Keratinocyte (primary cell): ENCODE measurements around the gene HSD17B4. TPM values are rescaled to one million over a fixed set of nuclear protein-coding genes. Genes with fewer than 3 reads are reported as not detected.
"Not testable (repeated sequence)": the region's sequence is repeated elsewhere in the genome, so short reads cannot be mapped to it uniquely, and the experiment has no call there.

ENCODE experiments used
- DNase-seq: peaks from one replicate; pipeline ENCODE4 v3.0.0-alpha.2; 2011; ENCODE audit warnings: low read depth, missing footprints, low spot score
- FAIRE-seq: peaks from 2 replicates; lab custom pipeline; 2011; peaks lifted over from hg19 to GRCh38; lab: Jason Lieb, UNC
- H2AFZ ChIP-seq: 2 replicates; pipeline ENCODE4 v1.6.0; 2012; ENCODE audit warnings: low read length, control low read depth, inconsistent platforms; ENCODE audit not compliant: control insufficient read depth
- H3K27ac ChIP-seq: 2 replicates; pipeline ENCODE4 v1.5.1; 2011; ENCODE audit warnings: low read length; ENCODE audit not compliant: control insufficient read depth, insufficient read depth
- H3K27me3 ChIP-seq: 3 replicates; pipeline ENCODE4 v1.6.0; 2011; ENCODE audit warnings: low read length; ENCODE audit not compliant: control insufficient read depth, insufficient read depth; ENCODE audit errors: extremely low read depth
- H3K36me3 ChIP-seq, 2 experiments: 2 replicates in 1 of 2; 3 replicates in 1 of 2; pipeline ENCODE4 v1.5.1; 2011; ENCODE audit warnings: low read length in 2 of 2, mild to moderate bottlenecking in 1 of 2; ENCODE audit not compliant: control insufficient read depth in 2 of 2, insufficient read depth in 2 of 2; ENCODE audit errors: extremely low read depth in 1 of 2
- H3K4me1 ChIP-seq: 3 replicates; pipeline ENCODE4 v1.5.1; 2011; ENCODE audit warnings: low read length; ENCODE audit not compliant: control insufficient read depth, insufficient read depth; ENCODE audit errors: extremely low read depth
- H3K4me2 ChIP-seq: 3 replicates; pipeline ENCODE4 v1.6.0; 2011; ENCODE audit warnings: low read depth, low read length; ENCODE audit not compliant: control insufficient read depth, insufficient read depth; ENCODE audit errors: extremely low read depth
- H3K4me3 ChIP-seq, 3 experiments: fragments of 200-600 bp in 1 of 3; sonication (generic) in 1 of 3; 2 replicates in 2 of 3; 3 replicates in 1 of 3; pipeline ENCODE4 v1.5.1; 2011 to 2016; ENCODE audit warnings: low read length in 3 of 3, mild to moderate bottlenecking in 3 of 3, control low read depth in 2 of 3, inconsistent platforms in 1 of 3, low read depth in 1 of 3, mixed read lengths in 1 of 3, mixed run types in 1 of 3, moderate library complexity in 1 of 3; ENCODE audit not compliant: control insufficient read depth in 2 of 3, insufficient read depth in 2 of 3; ENCODE audit errors: extremely low read depth in 1 of 3
- H3K79me2 ChIP-seq: 2 replicates; pipeline ENCODE4 v1.6.0; 2012; ENCODE audit warnings: low read length; ENCODE audit not compliant: control insufficient read depth, insufficient read depth
- H3K9ac ChIP-seq: 3 replicates; pipeline ENCODE4 v1.6.0; 2011; ENCODE audit warnings: low read length; ENCODE audit not compliant: control insufficient read depth, insufficient read depth; ENCODE audit errors: extremely low read depth
- H3K9me1 ChIP-seq: 3 replicates; pipeline ENCODE4 v1.6.0; 2011; ENCODE audit warnings: low read length; ENCODE audit not compliant: control insufficient read depth, insufficient read depth; ENCODE audit errors: extremely low read depth
- H3K9me3 ChIP-seq: 2 replicates; pipeline ENCODE4 v1.5.1; 2012; ENCODE audit warnings: low read depth, low read length; ENCODE audit not compliant: control insufficient read depth
- H4K20me1 ChIP-seq: 3 replicates; pipeline ENCODE4 v1.6.0; 2011; ENCODE audit warnings: low read length; ENCODE audit not compliant: control insufficient read depth, insufficient read depth; ENCODE audit errors: extremely low read depth
- EZH2 ChIP-seq: IDR thresholded peaks from one replicate; pipeline ENCODE4 v1.6.1; 2012; ENCODE audit warnings: inconsistent platforms, mild to moderate bottlenecking, low read length, moderate library complexity
- dilution Hi-C: fragments of 300-500 bp; cut with MboI; formaldehyde crosslinking; loops from one replicate; pipeline ENCODE4 v1.7.0; 2020; ENCODE audit warnings: low sequenced_read_pairs; ENCODE audit not compliant: extremely low pct_ligation_motif_present
- polyA plus RNA-seq, 5 experiments: library from polyadenylated mRNA; depleted of rRNA in 3 of 5; stranded (reverse) in 3 of 5; stranded (forward) in 1 of 5; unstranded in 1 of 5; fragments of >200 nt; gene quantifications; 1 replicate in 1 of 5; 2 replicates in 3 of 5; 3 replicates in 1 of 5; pipeline versions ENCODE4 v1.2.1 to v1.2.3, GENCODE V29; 2011 to 2012; ENCODE audit warnings: missing spikeins in 2 of 5, low read depth in 1 of 5, low replicate concordance in 1 of 5
- TF ChIP-seq, protein P1 (sequence below), 3 experiments: IDR thresholded peaks in 1 of 3; conservative IDR thresholded peaks in 1 of 3; optimal IDR thresholded peaks in 1 of 3; 2 replicates in 2 of 3; 3 replicates in 1 of 3; pipeline versions ENCODE3 to v1.5.1; 2011; ENCODE audit warnings: low read length in 3 of 3, mild to moderate bottlenecking in 3 of 3, moderate library complexity in 2 of 3, control low read depth in 1 of 3, inconsistent platforms in 1 of 3; ENCODE audit not compliant: insufficient read depth in 2 of 3; ENCODE audit errors: extremely low read depth in 1 of 3

HSD17B4 gene
- polyA plus RNA-seq, 1 donor (not counting 4 experiments of a cell fraction or from before 2014, with no cell fraction given) = 154 TPM

DNA sequence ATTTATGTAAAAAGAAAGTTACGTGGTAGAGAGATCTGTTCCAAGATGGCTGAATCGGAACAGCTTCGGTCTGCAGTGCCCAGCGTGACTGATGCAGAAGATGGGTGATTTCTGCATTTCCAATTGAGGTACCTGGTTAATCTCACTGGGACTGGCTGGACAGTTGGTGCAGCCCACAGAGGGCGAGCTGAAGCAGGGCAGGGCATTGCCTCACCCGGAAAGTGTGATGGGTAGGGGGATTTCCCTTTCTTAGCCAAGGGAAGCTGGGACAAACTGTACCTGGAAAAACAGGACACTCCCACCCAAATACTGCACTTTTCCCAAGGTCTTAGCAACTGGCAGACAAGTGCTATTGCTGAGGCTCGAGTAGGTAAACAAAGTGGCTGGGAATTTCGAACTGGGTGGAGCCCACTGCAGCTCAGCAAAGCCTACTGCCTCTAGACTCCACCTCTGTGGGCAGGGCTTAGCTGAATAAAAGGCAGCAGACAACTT is 13.1 kb upstream of the HSD17B4 start:
- Histone ChIP-seq H3K4me3 (peak overlapping the region in 1 of 3 experiments; percentile 20), H3K9me1 (no peaks in the 10 kb centered on the region), H3K79me2 (no peaks in the 10 kb centered on the region), H3K4me1 (no peaks in the 10 kb centered on the region), H3K36me3 (no peaks in the 10 kb centered on the region), H3K27ac (no peak overlapping the region), H3K9me3 (no peaks in the 10 kb centered on the region), H3K9ac (peak overlapping the region; percentile 15), H3K4me2 (peak overlapping the region; percentile 48), H4K20me1 (no peaks in the 10 kb centered on the region), H2AFZ (peak overlapping the region; percentile 47), H3K27me3 (no peaks in the 10 kb centered on the region)
- dilution Hi-C loops = no loop called here
- DNase-seq (no peak), FAIRE-seq (no peak)
- TF ChIP-seq EZH2 = no peak
- TF ChIP-seq, protein P1, sequence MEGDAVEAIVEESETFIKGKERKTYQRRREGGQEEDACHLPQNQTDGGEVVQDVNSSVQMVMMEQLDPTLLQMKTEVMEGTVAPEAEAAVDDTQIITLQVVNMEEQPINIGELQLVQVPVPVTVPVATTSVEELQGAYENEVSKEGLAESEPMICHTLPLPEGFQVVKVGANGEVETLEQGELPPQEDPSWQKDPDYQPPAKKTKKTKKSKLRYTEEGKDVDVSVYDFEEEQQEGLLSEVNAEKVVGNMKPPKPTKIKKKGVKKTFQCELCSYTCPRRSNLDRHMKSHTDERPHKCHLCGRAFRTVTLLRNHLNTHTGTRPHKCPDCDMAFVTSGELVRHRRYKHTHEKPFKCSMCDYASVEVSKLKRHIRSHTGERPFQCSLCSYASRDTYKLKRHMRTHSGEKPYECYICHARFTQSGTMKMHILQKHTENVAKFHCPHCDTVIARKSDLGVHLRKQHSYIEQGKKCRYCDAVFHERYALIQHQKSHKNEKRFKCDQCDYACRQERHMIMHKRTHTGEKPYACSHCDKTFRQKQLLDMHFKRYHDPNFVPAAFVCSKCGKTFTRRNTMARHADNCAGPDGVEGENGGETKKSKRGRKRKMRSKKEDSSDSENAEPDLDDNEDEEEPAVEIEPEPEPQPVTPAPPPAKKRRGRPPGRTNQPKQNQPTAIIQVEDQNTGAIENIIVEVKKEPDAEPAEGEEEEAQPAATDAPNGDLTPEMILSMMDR (optimal IDR thresholded peaks at IDR 0.05 in 1 of 3, IDR thresholded peaks at IDR 0.05 in 1 of 3, conservative IDR thresholded peaks at IDR 0.05 in 1 of 3; ENCODE audit: extremely low read depth in 1 of 3, insufficient read depth in 2 of 3, low read length in 3 of 3) = no peak

DNA sequence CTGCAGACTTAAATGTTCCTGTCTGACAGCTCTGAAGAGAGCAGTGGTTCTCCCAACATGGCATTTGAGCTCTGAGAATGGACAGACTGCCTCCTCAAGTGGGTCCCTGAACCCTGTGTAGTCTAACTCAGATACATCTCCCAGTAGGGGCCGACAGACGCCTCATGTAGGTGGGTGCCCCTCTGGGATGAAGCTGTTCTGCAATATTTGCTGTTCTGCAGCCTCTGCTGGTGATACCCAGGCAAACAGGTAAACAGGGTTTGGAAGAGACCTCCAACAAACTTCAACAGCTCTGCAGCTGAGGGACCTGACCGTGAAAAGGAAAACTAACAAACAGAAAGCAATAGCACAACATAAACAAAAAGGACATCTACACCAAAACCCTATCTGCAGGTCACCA is 12.7 kb upstream of the HSD17B4 start:
- H3K9ac ChIP-seq, H3K27me3 ChIP-seq, H3K4me2 ChIP-seq, H4K20me1 ChIP-seq, H2AFZ ChIP-seq, H3K36me3 ChIP-seq, DNase-seq, dilution Hi-C loops, H3K9me1 ChIP-seq, FAIRE-seq, H3K4me1 ChIP-seq, H3K79me2 ChIP-seq, H3K9me3 ChIP-seq, H3K27ac ChIP-seq: not testable (repeated sequence)
- peak overlapping the region in 1 of 3 experiments; percentile 19 for H3K4me3 ChIP-seq

DNA sequence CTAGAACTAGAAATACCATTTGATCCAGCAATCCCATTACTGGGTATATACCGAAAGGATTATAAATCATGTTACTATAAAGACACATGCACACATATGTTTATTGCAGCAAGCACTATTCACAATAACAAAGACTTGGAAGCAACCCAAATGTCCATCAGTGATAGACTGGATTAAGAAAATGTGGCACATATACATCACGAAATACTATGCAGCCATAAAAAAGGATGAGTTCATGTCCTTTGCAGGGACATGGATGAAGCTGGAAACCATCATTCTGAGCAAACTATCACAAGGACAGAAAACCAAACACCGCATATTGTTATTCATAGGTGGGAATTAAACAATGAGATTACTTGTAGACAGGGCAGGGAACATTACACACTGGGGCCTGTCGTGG is 7.7 kb upstream of the HSD17B4 start:
- H3K9me3 ChIP-seq, H3K79me2 ChIP-seq, H3K27ac ChIP-seq, H2AFZ ChIP-seq, H3K9ac ChIP-seq, H3K4me2 ChIP-seq, H3K4me1 ChIP-seq, H3K9me1 ChIP-seq, DNase-seq, H3K4me3 ChIP-seq, H3K36me3 ChIP-seq, H4K20me1 ChIP-seq, FAIRE-seq, dilution Hi-C loops, H3K27me3 ChIP-seq: not testable (repeated sequence)
